Fibroblast of upper back skin (primary cell): ENCODE results near the gene PHC2.

ENCODE experiments used
- DNase-seq: peaks from one replicate; pipeline ENCODE4 v3.0.0-alpha.2; 2013

The PHC2 gene

DNA sequence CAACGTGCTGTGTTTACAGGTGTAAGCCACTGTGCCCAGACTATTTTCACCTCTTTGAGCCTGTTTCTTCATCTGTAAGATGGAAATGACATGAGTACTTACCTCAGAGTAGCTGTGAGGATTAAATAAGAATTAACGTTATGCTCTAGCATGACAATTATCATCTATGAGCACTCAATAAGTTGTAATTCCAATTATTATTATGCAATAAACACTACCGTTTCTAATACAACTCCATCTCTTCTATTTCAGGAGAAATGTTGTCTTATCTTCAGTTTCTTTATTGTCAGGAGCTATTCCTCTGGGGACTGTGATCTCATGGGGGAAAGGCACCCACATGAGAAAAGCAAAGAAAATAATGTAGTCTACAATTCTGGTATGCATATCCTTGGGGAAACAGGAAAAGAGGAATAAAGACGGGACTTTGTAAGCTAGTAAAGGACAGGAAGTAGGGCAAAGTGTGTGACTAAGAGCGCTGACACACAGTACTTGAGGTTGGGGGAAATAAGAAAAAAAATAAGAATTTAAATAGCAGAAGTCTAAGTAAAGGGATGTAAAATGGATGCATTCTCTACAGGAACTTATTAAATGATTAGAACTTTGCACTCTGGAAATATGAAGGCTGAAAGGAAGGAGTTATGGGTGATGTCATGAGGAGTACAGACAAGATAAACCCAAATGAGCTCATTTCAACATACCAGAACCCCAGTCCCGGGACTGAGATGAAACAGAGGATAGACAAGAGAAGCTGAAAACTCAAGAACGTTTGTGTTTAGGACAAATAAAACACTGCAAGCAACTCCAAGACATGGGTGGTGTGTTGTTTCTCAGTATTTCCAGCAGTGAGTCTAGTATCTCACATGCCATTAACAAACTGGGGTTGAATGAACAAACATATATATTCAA lies 9.8 kb downstream of the PHC2 start:
- peak; percentile 41 for DNase-seq

DNA sequence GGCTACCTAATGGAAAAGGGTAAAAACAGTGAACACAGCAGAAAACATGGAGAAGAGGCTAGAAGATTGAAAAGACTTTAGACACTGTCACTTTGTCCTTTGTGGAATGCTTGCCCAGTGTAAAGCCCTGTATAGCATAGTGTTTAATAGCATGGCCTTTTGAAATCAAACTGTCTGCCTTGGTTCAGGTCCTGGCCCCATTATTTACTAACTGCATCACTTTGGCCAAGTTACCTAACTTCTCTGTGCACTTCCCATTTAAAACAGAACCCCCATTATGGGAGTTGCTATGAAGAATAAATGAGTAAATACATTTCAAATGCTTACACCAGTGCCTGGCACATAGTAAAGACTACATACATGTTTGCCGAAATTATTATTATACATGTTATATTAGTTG lies 12.1 kb downstream of the PHC2 start:
- DNase-seq, result no peak

DNA sequence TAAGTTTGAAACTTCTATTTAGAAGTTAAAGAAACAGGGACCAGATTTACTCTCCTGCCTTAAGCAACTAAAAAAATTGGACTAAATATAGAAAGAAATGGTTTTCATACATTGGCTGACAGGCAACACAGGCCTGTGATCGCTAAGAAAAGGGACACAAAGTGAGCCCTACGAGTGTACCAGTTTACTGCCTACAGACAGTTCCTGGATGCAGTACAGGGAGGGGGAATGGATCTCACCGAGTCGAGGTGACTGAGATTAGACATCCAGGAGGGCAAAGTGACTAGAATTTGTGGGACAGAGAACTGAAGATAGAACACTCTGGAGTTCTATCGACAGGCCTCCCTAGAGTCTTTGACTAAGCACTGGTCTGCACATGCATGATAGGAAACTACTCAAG lies 16.0 kb downstream of the PHC2 start:
- DNase-seq, result no peak

DNA sequence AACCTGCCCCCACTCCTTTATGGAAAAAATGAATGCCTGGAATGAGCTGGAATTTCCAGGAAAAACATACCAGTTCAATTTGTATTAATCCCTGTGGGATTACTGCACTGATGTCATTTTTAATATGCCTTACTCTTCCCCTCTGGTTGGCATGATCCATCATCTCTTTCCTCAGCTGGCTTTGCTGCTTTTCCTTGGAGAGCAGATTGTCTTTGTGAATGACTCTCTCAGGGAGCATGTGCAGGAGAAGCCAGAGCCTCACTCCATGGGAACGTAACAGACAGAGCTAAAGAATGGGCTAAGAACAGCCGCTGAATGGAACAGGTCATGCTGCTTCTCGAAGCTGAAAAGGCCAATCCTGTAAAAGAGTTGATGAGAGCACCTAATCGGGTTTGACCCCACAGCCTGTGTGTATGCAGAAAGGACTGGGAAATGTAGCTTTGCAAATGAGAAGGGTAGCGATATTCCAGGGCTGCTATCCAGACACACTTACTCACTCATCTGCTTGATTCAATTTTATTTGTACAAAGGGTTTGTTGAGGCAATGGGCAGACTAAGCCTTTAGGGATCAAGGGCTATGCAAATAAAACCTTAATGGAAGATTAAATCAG lies 20.7 kb downstream of the PHC2 start:
- DNase-seq, result peak; percentile 94

DNA sequence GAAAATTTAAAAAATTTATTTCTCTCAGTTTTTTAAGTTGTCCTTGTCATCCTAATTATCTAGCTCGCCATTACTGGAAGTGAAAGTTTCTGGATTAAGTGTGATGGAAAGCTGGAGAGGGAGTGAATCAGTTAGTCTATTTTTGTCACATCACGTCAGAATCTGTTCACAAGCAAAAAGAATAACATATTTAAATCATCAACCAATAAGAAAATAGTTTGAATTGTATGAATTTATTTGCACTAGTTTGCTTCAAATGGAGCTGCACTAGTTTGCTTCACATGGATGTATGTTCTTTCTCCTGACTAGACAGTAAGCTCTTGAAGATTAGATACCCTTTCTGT lies 22.8 kb downstream of the PHC2 start:
- DNase-seq, result no peak

DNA sequence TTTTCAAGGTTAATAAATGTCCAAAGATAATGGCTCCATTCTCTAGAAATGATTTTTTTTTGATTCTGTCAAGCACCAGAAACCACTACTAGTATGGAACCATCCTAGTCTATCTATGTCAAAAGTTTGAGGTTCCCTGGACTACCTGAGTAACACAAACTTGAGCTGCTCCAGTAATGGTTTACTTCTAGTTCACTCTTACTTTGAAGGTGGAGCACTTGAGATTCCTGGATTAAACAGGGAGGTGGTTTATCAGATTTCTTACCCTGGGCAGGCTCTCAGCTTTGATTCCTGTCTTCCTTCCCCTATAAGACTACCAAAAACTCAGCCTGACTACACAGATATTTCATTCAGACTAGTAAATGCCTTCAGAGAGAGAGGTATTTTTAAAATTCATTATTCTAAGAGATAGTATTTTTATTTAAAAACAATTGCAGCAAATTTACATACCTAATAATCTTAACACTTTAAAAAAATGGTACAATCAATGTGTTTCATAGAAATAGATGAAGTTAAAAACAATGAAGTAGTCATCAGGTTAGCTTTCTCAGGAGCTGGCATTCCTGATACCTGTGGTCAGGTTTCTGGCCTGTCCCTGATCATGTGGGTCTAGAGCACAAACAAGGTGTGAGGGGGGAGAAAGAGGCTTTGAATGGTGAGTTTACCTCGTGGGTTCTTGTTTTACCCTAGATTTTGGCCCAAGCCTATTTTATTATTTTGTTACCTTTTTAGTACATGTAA lies 23.4 kb downstream of the PHC2 start:
- no peak for DNase-seq

DNA sequence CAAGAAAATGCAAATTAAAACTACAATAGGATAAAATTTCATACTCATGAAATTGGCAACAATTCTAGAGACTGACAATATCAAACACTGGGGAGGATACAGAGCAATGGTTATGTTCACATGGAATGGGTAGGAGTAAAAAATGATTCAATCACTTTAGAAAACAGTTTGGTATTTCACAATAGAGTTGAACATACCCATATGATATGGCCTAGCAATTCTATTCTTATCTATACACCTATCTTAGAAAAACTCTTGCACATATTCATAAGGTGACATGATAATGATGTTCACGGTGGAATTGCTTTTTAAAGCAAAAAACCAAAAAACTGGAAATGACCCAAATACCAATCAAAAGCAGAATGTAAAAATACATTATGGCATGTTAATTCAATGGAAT lies 28.7 kb downstream of the PHC2 start:
- no peak for DNase-seq

DNA sequence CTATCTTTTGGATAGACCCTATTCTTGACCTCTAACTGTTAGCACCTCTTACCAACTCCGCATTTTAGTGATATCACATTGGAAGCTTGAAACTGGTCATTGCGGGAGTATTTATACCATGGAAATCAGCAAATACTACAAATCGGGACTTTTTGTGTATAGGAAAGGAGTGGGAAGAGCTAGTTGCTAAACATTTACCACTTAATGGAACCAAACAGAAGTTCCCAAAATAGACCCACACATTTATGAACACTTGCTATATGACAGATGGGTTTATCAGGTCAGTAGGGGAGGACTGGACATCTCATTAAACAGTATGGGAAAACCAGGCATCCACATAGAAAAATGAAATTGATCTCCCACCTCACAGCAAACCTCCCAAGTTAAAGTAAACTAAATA lies 29.4 kb downstream of the PHC2 start:
- no peak for DNase-seq

DNA sequence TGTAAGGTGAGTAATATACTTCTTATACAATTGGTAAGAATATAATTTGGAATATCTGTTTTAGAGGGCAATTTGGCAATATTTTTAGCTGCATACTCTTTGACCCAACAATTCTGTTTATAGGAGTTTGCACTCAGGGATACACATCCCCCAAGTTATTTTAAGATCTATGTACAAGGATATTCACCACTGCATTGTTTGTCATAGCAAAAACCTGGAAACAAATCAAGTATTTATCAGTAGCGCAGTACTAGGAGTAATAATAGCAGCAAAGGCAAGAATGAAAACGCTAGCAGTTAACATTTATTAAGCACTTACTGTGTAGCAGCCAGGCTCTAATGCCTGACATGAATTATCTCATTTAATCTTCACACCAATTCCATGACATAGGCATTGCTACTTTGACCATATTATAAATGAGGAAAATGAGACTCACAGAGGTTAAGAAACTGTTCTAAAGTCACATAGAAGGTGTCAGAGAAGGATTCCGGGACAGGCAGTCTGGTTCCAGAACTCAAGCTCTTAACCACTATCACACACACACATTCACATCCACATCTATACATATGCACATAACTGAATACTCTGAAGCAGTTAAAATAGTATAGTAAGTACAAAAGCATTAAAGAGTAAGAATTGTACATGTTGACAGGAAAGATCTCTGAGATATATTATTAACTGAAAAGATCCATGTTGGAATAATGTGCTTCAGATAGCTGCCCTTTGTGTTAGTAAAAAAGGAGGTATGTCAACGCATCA lies 30.6 kb downstream of the PHC2 start:
- no peak for DNase-seq

DNA sequence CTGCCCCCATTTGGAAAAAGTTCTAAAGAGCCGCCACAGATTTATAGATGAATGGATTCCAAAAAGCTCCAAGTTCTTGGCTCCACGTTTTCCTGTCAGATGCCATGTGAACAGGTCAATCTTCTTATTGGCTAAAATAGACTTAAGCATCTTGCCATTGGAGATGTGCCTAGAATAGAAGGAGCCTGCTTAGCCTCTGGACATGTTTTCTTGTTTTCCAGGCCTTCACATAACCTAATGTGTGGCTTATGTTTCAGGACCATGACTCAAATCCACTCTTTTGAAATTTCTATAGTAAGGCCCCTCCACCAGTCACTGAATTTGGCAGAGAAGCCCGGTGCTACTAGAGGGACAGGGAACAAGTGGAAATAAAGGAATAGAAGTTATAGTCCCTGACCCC lies 31.5 kb downstream of the PHC2 start:
- no peak for DNase-seq

DNA sequence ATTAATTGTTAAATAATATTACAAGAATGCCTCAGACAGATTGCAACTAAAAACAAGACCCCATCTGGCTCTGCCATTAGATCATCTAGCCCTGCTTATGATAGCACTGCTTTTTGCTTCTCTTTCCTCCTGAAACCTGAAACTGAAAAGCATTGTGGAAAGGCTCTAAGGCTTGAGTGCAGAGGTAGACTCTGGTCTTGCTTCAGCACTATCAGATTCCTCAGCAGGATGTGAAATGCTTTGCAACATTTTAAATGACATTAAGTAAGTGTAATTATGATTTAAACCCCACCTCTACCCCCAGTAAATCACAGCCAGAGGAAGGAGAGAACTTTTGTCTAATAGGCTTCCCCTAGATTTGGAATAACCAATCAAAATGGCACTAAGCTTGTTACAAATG lies 32.9 kb downstream of the PHC2 start:
- DNase-seq, result no peak

DNA sequence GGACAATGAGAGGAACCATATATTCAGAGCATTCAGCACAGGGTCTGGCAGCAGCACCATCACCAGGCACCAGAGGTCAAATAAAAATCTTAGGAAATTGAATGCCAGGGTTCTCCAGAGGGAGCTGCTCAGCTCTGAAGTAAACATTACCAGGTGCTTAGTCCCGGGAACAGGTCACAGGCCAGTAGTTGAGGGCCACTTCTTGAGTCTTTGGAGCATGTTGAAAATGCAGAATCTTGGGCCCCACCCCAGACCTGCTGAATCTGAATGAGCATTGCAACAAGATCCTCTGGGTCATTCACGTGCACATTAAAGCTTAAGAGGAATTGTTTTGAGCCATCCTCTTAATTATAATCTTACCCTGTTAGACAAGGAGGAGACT lies 33.8 kb downstream of the PHC2 start:
- no peak for DNase-seq

DNA sequence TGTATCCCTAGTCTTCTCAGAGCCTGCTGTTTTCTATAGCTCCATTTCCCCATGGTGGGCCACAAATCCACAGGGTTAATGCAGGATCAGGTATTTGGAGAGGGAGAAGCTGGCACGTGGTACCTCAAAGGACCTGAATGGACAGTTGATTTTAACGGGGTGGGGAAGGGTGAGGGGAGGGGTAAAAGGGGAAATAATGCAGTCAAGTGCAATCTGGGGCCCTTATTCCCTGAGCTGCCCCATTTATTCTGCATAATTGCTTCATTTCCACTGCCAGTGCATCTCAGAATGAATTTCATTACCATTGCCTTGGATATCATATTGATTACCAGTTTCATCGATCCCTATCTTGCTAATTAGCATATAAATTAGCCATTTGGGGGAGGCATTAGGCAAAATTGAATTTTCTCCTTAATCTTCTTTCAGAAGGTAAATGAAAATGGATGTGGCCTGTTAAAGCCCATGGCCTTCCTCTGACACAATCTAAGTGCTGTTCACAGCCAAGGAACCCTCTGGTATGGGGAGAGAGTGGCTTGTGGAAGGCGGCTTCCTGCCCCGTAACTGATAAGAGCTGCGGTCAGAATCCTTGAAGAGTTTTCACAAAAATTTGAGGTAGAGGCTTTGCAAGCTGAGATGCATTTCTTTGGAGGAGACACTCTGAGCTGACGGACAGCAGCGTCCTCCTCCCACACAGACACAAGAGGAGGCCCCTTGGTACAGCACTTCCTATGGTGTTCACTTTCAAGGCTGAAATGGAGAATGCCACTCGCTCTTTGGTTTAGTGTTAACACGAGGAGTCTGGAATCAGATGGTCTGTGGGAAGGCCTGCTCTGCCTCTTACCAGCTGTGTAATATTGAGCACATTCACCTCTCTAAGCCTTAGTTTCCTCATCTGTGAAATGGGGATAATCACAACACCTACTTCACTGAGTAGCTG lies 34.4 kb downstream of the PHC2 start:
- no peak for DNase-seq

DNA sequence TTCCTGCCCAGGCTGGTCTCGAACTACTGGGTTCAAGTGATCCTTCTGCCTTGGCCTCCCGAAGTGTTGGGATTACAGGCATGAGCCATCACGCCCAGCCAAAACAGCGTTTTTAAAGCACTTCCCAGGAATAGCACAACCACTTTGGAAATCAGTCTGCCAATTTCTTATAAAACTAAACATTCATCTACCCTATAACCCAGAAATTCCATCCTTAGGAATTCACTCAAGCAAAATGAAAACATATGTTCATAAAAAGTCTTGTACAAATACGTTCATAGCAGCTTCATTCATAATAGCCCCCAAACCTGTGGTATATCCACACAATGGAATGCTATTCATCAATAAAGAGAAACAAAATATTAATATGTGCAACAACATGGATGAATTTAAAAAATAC lies 36.1 kb downstream of the PHC2 start:
- DNase-seq, result peak; percentile 81

DNA sequence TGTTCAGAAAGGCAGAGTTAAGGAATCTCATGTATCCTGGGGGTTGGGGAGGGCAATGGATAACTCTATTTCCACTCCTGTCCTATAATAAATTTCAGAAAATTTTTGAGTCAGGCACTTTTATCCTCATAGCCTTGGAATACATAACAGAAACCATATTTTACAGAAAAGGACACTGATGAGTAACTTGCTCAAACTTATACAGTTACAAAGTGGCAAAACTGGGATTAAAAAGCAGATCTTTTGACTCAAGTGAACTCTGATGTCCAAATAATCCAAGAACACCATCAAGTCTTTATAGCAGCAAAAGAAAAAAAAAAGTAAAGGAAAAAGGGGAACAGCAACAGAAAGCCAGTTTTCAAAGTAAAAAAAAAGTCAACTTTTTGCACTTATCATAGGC lies 36.9 kb downstream of the PHC2 start:
- DNase-seq, result no peak

DNA sequence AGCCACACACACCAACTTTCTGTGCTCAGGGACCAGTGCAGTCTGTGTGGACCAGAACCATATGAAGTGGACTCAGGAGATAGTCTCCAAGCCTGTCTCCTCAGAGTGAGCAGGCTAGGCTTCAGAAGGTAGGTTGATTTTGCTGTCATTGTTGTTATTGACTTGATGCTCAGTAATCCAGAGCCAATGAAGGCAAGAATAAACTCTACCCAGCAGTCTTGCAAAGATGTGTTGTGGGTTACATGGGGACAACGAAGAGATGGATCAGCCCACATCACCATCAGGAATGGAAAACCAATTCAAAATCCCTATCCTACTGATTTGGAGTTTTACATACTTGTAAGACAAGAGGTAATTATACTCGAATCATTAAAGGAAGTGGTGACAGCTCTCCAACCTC lies 37.4 kb downstream of the PHC2 start:
- DNase-seq, result no peak

DNA sequence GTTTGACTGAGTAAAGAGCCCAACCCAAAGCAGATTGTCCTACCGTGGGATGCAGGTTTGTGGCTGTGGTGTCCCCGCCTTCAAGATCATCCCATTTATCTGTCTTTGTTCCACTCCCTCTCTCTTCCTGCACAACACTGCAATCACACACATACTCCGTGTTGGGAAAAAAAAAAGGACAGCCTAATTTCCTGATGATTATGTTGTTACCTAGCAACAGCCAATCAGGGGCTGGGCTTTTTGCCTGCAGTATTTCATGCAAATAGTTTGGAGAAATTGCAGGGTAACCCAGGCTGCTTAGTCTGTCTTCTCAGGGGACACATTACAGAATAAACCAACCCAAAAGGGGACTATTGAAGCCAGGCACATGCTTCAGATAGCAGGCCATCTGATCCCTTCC lies 38.3 kb downstream of the PHC2 start:
- peak; percentile 59 for DNase-seq

DNA sequence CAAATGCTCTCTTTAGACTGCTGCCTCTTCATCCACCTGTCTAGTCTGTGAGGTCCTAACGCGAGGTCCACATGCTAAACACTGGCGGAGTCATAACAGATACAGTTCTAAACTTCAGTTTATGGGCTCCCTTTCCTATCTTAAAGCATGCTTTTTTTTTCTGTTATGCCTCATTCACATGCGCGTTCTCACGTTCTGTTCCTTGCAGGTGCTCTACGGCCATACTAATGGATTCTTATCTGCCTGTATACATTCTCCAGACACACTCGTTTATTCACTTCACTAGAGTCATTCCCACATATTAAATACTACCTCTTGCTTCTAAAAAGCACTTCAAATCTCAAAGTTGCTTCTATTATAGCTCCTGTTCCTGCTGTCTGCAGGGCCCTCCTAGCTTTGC lies 38.7 kb downstream of the PHC2 start:
- no peak for DNase-seq

DNA sequence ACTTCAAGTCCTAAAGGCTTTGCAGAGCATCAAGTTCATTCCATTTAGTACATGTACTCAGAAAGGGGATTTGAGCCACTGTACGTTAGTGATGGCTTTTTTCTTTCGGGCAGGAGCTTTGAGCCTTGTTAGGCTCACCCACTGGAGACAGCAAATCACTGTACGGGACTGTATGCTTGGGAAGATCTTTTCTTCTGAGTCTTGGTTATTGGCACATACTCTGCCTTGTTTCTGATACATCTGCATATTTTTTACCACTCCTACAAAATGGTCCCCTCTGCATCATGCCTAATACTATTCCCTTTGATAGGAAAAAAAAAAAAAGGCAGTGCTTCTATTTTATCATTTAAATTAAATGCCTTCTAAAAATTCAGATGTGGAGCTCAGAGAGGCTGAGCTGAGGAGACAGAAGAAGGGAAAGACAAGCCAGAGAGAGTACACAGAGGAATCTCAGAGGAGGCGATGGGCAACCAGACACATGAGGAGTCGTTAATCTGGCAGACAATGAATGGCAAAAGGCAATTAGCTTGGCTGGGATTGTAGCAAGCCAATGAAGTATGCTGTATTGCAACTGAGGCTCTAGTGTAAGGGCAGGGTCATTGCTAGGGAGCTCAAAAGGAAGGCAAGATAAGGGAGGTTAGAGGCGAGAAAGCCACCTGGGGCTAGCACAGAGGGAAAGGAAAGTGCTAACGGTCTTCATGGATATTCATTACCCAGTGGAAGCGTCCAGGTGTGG lies 39.4 kb downstream of the PHC2 start:
- DNase-seq, result no peak

DNA sequence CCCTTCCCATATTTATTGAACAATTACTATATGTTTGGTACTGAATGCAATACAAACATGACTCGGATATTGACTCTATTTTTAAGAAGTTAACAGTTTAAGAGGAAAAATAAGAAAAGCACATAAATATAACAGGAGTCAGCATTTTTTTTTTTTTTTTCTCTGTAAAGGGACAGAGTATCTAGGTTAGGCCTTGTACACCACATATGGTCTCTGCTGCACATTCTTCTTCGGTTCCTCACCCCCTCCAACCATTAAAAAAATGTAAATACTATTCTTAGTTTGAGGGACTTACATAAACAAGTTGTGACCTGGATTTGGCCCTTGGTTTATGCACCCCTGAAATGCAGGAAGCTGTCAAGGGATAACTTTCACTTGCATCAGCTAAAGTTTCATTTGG lies 40.4 kb downstream of the PHC2 start:
- peak; percentile 92 for DNase-seq
